HepG2 (cell line): ENCODE measurements around the gene DUSP9. TPM values are rescaled to one million over a fixed set of nuclear protein-coding genes. Genes with fewer than 3 reads are reported as not detected.

ENCODE experiments used
- FOXA1 ChIP-seq, 2 experiments: fragments of 450-650 bp in 1 of 2; sonication (generic) in 1 of 2; formaldehyde crosslinking in 1 of 2; IDR thresholded peaks; 2 replicates each; pipeline versions ENCODE4 v1.4.0 to v1.6.1; 2016 to 2020; ENCODE audit warnings: missing genetic modification reagents in 1 of 2
- FOXK1 ChIP-seq: sonication (generic); formaldehyde crosslinking; IDR thresholded peaks from 2 replicates; pipeline ENCODE4 v1.4.0; 2020; ENCODE audit warnings: low read depth, missing genetic modification reagents, borderline replicate concordance
- FOXK2 ChIP-seq: fragments of 450-650 bp; IDR thresholded peaks from 2 replicates; pipeline ENCODE4 v1.6.1; 2016
- HNRNPL ChIP-seq: fragments of 200-400 bp; formaldehyde crosslinking; IDR thresholded peaks from 2 replicates; pipeline ENCODE4 v1.6.1; 2017; ENCODE audit warnings: mild to moderate bottlenecking, low read depth, low read length
- RAD21 ChIP-seq: fragments of 450-650 bp; formaldehyde crosslinking; IDR thresholded peaks from 2 replicates; pipeline ENCODE4 v1.5.0; 2020; ENCODE audit warnings: mild to moderate bottlenecking
- SAP130 ChIP-seq: IDR thresholded peaks from 2 replicates; pipeline ENCODE4 v1.6.1; 2016; ENCODE audit warnings: low read depth
- STAT5B ChIP-seq: sonication (generic); formaldehyde crosslinking; IDR thresholded peaks from 2 replicates; pipeline ENCODE4 v1.4.0; 2020; ENCODE audit warnings: missing genetic modification reagents
- polyA plus RNA-seq, 8 experiments: library from polyadenylated mRNA; depleted of rRNA in 3 of 8; stranded (reverse) in 7 of 8; unstranded in 1 of 8; fragments of >200 nt; fragmentation: Illumina TruSeq in 4 of 8; extraction: Trizol in 4 of 8; gene quantifications; 2 replicates each; pipeline versions ENCODE4 v1.2.1 to v1.2.3, GENCODE V29; 2011 to 2016; ENCODE audit warnings: low read depth in 4 of 8, missing spikeins in 1 of 8, mixed read lengths in 1 of 8; ENCODE audit not compliant: insufficient read depth in 1 of 8
- total RNA-seq, 5 experiments: library from RNA; depleted of rRNA; stranded (reverse); fragments of >200 nt; fragmentation: Illumina TruSeq; extraction: Trizol; gene quantifications; 2 replicates each; pipeline ENCODE4 v1.2.3, GENCODE V29; 2016; ENCODE audit warnings: low read depth in 1 of 5
- TF ChIP-seq, protein P1 (sequence below): sonication (generic); formaldehyde crosslinking; IDR thresholded peaks from 2 replicates; pipeline ENCODE4 v1.5.1; 2020; ENCODE audit warnings: mild to moderate bottlenecking, moderate library complexity, missing genetic modification reagents
- TF ChIP-seq, protein P2 (sequence below): sonication (generic); formaldehyde crosslinking; IDR thresholded peaks from 2 replicates; pipeline ENCODE4 v1.4.0; 2020; ENCODE audit warnings: mild to moderate bottlenecking, missing genetic modification reagents
- TF ChIP-seq, protein P3 (sequence below): sonication (generic); formaldehyde crosslinking; IDR thresholded peaks from 2 replicates; pipeline ENCODE4 v1.5.0; 2020; ENCODE audit warnings: missing genetic modification reagents, mild to moderate bottlenecking, borderline replicate concordance
- TF ChIP-seq, protein P4 (sequence below): sonication (generic); formaldehyde crosslinking; IDR thresholded peaks from 2 replicates; pipeline ENCODE4 v1.9.0; 2021; ENCODE audit warnings: missing genetic modification reagents, borderline replicate concordance
- TF ChIP-seq, protein P5 (sequence below): sonication (generic); formaldehyde crosslinking; IDR thresholded peaks from 2 replicates; pipeline ENCODE4 v1.5.0; 2020; ENCODE audit warnings: mild to moderate bottlenecking, missing genetic modification reagents, moderate library complexity
- TF ChIP-seq, protein P6 (sequence below): sonication (generic); formaldehyde crosslinking; IDR thresholded peaks from 2 replicates; pipeline ENCODE4 v1.4.0; 2020; ENCODE audit warnings: missing genetic modification reagents

The DUSP9 gene
- total and polyA plus RNA-seq, 2 of the 13 experiments (the other 11 are each of a cell fraction or from before 2014, with no cell fraction given) = 235 to 435 TPM

DNA sequence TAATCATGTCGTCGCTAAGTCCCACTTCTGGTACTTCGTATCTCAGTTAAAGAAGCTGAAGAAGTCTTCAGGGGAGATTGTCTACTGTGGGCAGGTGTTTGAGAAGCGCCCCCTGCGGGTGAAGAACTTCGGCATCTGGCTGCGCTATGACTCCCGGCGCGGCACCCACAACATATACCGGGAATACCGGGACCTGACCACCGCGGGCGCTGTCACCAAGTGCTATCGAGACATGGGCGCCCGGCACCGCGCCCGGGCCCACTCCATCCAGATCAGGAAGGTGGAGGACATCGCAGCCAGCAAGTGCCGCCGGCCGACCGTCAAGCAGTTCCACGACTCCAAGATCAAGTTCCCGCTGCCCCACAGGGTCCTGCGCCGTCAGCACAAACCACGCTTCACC is 15.3 kb downstream of the DUSP9 start (continued):
- TF ChIP-seq, protein P1, sequence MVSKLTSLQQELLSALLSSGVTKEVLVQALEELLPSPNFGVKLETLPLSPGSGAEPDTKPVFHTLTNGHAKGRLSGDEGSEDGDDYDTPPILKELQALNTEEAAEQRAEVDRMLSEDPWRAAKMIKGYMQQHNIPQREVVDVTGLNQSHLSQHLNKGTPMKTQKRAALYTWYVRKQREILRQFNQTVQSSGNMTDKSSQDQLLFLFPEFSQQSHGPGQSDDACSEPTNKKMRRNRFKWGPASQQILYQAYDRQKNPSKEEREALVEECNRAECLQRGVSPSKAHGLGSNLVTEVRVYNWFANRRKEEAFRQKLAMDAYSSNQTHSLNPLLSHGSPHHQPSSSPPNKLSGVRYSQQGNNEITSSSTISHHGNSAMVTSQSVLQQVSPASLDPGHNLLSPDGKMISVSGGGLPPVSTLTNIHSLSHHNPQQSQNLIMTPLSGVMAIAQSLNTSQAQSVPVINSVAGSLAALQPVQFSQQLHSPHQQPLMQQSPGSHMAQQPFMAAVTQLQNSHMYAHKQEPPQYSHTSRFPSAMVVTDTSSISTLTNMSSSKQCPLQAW (CRISPR knock-in tag) = 0 out of 2 replicates have a peak, but pooled peaks have one; percentile 19
- TF ChIP-seq, protein P2, sequence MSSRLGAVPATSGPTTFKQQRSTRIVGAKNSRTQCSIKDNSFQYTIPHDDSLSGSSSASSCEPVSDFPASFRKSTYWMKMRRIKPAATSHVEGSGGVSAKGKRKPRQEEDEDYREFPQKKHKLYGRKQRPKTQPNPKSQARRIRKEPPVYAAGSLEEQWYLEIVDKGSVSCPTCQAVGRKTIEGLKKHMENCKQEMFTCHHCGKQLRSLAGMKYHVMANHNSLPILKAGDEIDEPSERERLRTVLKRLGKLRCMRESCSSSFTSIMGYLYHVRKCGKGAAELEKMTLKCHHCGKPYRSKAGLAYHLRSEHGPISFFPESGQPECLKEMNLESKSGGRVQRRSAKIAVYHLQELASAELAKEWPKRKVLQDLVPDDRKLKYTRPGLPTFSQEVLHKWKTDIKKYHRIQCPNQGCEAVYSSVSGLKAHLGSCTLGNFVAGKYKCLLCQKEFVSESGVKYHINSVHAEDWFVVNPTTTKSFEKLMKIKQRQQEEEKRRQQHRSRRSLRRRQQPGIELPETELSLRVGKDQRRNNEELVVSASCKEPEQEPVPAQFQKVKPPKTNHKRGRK = no peak
- TF ChIP-seq, protein P3, sequence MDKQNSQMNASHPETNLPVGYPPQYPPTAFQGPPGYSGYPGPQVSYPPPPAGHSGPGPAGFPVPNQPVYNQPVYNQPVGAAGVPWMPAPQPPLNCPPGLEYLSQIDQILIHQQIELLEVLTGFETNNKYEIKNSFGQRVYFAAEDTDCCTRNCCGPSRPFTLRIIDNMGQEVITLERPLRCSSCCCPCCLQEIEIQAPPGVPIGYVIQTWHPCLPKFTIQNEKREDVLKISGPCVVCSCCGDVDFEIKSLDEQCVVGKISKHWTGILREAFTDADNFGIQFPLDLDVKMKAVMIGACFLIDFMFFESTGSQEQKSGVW (CRISPR knock-in tag) = no peak
- 0 out of 2 replicates have a peak, but pooled peaks have one; percentile 17 for TF ChIP-seq SAP130 (CRISPR knock-in tag)
- no peak for TF ChIP-seq STAT5B (CRISPR knock-in tag)
- TF ChIP-seq, protein P4, sequence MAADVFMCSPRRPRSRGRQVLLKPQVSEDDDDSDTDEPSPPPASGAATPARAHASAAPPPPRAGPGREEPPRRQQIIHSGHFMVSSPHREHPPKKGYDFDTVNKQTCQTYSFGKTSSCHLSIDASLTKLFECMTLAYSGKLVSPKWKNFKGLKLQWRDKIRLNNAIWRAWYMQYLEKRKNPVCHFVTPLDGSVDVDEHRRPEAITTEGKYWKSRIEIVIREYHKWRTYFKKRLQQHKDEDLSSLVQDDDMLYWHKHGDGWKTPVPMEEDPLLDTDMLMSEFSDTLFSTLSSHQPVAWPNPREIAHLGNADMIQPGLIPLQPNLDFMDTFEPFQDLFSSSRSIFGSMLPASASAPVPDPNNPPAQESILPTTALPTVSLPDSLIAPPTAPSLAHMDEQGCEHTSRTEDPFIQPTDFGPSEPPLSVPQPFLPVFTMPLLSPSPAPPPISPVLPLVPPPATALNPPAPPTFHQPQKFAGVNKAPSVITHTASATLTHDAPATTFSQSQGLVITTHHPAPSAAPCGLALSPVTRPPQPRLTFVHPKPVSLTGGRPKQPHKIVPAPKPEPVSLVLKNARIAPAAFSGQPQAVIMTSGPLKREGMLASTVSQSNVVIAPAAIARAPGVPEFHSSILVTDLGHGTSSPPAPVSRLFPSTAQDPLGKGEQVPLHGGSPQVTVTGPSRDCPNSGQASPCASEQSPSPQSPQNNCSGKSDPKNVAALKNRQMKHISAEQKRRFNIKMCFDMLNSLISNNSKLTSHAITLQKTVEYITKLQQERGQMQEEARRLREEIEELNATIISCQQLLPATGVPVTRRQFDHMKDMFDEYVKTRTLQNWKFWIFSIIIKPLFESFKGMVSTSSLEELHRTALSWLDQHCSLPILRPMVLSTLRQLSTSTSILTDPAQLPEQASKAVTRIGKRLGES = no peak
- TF ChIP-seq, protein P5, sequence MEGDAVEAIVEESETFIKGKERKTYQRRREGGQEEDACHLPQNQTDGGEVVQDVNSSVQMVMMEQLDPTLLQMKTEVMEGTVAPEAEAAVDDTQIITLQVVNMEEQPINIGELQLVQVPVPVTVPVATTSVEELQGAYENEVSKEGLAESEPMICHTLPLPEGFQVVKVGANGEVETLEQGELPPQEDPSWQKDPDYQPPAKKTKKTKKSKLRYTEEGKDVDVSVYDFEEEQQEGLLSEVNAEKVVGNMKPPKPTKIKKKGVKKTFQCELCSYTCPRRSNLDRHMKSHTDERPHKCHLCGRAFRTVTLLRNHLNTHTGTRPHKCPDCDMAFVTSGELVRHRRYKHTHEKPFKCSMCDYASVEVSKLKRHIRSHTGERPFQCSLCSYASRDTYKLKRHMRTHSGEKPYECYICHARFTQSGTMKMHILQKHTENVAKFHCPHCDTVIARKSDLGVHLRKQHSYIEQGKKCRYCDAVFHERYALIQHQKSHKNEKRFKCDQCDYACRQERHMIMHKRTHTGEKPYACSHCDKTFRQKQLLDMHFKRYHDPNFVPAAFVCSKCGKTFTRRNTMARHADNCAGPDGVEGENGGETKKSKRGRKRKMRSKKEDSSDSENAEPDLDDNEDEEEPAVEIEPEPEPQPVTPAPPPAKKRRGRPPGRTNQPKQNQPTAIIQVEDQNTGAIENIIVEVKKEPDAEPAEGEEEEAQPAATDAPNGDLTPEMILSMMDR = peak; percentile 75
- peak; percentile 73 for TF ChIP-seq RAD21 (CRISPR knock-in tag)
- no peak for TF ChIP-seq FOXK1 (CRISPR knock-in tag)
- TF ChIP-seq HNRNPL = no peak
- no peak for TF ChIP-seq FOXK2
- TF ChIP-seq FOXA1 (IDR thresholded peaks at IDR 0.05) = no peak
- TF ChIP-seq FOXA1 (CRISPR knock-in tag; IDR thresholded peaks at IDR 0.05) = no peak
- TF ChIP-seq, protein P6, sequence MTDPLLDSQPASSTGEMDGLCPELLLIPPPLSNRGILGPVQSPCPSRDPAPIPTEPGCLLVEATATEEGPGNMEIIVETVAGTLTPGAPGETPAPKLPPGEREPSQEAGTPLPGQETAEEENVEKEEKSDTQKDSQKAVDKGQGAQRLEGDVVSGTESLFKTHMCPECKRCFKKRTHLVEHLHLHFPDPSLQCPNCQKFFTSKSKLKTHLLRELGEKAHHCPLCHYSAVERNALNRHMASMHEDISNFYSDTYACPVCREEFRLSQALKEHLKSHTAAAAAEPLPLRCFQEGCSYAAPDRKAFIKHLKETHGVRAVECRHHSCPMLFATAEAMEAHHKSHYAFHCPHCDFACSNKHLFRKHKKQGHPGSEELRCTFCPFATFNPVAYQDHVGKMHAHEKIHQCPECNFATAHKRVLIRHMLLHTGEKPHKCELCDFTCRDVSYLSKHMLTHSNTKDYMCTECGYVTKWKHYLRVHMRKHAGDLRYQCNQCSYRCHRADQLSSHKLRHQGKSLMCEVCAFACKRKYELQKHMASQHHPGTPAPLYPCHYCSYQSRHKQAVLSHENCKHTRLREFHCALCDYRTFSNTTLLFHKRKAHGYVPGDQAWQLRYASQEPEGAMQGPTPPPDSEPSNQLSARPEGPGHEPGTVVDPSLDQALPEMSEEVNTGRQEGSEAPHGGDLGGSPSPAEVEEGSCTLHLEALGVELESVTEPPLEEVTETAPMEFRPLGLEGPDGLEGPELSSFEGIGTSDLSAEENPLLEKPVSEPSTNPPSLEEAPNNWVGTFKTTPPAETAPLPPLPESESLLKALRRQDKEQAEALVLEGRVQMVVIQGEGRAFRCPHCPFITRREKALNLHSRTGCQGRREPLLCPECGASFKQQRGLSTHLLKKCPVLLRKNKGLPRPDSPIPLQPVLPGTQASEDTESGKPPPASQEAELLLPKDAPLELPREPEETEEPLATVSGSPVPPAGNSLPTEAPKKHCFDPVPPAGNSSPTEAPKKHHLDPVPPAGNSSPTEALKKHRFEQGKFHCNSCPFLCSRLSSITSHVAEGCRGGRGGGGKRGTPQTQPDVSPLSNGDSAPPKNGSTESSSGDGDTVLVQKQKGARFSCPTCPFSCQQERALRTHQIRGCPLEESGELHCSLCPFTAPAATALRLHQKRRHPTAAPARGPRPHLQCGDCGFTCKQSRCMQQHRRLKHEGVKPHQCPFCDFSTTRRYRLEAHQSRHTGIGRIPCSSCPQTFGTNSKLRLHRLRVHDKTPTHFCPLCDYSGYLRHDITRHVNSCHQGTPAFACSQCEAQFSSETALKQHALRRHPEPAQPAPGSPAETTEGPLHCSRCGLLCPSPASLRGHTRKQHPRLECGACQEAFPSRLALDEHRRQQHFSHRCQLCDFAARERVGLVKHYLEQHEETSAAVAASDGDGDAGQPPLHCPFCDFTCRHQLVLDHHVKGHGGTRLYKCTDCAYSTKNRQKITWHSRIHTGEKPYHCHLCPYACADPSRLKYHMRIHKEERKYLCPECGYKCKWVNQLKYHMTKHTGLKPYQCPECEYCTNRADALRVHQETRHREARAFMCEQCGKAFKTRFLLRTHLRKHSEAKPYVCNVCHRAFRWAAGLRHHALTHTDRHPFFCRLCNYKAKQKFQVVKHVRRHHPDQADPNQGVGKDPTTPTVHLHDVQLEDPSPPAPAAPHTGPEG (CRISPR knock-in tag) = no peak
